NK-92 (cell line): Measurements from ENCODE around the gene PTPN4.
"Not testable (repeated sequence)": the region's sequence is repeated elsewhere in the genome, so short reads cannot be mapped to it uniquely, and the experiment has no call there.

Experiments used
- DNase-seq: peaks from one replicate; lab custom pipeline; 2025; ENCODE audit not compliant: unreplicated experiment; lab: John Stamatoyannopoulos, UW

The PTPN4 gene

GRCh38 chr2:119804409-119804808, 44.7 kb downstream of the PTPN4 start:
- not testable (repeated sequence) for DNase-seq

GRCh38 chr2:119808516-119809147, 48.9 kb downstream of the PTPN4 start:
- no peak for DNase-seq

GRCh38 chr2:119809339-119810048, 49.8 kb downstream of the PTPN4 start:
- no peak for DNase-seq

DNA sequence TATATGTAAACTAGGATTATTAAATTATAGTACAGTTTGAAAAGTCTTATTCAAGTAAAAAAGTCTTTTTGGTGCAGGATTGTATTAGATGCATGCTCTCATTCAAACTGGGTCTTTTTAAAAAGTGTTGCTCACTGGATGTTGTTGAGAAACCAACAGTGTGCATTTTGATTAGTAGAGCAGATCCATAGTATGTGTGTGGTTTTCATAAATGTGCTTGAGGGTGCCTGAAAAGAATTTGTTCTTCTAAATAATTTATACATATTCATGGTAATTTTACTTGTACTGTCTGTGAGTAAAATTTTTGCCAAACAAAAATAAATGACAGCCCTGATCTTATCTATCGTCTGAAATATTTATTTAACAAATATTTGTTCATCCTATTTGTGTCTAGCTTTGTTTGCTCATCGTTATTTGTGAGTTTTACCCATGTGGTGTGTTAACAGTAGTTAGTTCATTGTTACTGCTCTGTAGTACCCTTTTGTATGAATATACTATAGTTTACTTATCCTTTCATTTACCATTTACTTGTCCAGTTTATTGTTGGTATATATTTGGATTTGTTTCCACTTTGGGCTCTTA, 50.4 kb downstream of the PTPN4 start:
- DNase-seq: no peak

DNA sequence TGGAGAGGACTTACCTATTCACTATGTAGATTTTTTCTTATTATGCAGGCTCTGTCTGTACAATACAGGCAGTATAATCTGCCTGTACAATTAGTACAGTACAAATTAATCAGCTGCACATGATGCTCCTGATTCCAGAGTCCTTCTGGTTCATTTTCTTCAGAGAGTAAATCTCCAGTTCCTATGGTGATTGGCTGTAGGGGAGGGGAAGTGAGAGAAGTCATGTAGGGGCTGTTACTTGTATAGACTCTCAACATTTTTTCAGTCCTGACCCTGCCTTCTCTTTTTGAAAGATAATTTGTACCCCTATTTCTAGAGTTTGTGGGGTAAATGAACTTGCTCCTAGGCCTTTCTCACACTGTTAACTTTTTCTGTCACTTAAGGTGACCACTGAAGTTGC, 54.5 kb downstream of the PTPN4 start:
- no peak for DNase-seq

- no peak for DNase-seq
Observed at GRCh38 chr2:119818792-119819191, 59.1 kb downstream of the PTPN4 start.

DNA sequence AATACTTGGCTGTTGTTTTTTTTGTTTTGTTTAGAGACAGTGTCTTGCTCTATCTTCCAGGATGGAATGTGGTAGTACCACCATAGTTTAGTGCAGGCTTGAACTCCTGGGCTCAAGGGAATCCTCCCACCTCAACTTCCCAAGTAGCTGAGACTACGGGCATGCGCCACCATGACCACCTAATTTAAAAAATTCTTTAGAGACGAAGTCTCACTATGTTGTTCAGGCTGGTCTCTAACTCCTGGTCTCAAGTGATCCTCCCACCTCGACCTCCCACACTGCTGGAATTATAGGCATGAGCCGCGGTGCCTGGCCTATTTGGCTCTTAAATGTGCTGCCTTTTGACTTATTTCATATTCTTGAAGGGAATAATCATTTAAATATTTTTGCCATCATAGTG, 60.1 kb downstream of the PTPN4 start:
- DNase-seq: no peak

- no peak for DNase-seq
Observed at GRCh38 chr2:119820275-119820674, 60.6 kb downstream of the PTPN4 start.

DNA sequence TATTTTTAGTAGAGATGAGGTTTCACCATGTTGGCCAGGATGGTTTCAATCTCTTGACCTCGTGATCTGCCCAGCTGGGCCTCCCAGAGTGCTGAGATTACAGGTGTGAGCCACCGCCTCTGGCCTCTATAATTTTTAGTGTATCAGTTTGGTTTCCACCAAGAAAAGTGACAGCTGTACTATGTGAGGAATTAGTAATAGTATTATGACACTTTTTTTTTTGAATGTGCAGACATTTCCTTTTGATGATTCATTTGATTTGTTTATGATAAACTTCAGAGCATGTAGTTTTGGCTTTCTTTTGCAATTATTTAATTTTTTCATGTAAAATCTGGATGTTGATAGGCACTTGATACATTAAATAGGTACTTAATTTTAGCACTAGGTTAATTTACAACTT, 61.5 kb downstream of the PTPN4 start:
- DNase-seq: no peak

GRCh38 chr2:119823734-119824334, 64.1 kb downstream of the PTPN4 start:
- no peak for DNase-seq

GRCh38 chr2:119826370-119826961, 66.7 kb downstream of the PTPN4 start:
- DNase-seq: no peak

DNA sequence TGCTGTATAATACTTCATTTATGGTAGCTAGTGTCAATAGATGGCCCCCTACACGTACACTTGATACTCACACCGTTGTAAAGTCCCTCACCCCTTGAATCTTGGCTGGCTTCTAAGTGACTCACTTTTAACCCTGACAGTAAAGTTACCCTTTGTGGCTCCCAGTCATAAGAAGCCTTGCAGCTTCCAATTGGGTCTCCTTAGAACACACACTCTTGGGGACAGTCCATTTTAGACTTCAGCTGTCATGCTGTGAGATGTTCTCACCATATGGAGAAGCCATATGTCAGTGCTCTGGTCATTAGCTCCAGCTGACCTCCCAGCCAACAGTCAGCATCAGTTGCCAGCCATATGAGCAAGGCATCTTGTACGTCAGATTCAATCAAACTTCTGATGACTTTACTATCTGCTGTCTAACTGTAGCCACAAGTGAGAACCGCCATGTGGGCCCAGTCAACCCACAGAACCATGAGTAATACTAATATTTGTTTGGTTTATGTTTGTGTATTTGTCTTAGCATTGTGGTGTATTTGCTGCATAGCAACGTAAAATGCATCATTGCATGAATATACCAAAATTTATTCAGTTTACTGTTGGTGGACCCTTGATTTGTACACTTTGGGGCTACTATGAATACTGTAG, 68.3 kb downstream of the PTPN4 start:
- DNase-seq: no peak

DNA sequence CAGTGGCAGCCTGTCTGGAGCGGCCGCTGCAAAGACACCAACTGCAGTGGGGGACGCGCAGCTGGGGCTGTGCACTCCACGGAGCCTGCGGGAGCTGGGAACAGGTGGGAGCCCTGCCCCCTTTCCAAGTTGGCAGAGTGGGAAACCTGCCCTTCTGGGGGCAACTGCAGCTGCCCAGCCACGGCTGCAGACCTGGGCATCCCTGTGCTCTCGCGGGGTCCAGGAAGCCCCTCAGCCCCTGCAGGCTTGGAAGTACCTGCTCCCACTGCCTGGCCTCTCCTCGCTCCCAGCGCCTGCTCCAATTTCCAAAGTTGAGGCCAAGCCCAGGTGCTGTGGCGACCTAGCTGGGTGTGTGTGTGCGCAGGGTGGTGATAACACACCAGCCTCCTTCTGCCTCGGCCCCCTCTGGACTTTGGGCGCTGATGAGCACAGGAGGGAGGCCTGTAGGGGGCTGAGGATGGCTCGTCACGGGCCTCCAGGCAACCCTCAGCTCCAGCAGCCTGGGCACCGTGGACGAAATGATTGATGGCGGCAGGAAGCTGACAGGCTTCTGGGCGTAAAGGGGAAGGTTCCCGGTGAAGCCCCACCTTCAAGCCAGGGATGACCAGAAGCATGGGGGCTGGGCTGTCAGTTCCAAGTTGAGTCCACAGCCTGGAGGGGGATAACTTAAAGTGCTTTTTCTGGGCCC, 76.9 kb downstream of the PTPN4 start:
- DNase-seq: no peak

DNA sequence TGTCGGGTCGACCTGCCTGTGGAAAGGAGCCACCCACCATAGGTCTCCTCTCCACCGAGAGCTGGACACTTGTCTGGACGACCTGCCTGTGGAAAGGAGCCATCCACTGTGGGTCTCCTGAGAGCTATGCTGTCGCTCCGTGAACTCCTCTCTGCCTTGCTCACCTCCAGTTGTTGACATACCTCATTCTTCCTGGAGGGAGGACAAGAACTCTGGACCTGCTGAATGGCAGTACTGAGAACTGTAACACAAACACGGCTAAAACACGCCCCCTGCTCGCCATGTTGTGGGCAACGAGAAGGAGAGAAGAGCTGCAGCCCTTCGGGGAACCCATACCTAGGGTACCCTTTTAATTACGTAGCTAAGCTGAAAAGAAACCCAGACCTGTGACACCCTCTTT, 77.6 kb downstream of the PTPN4 start:
- no peak for DNase-seq

DNA sequence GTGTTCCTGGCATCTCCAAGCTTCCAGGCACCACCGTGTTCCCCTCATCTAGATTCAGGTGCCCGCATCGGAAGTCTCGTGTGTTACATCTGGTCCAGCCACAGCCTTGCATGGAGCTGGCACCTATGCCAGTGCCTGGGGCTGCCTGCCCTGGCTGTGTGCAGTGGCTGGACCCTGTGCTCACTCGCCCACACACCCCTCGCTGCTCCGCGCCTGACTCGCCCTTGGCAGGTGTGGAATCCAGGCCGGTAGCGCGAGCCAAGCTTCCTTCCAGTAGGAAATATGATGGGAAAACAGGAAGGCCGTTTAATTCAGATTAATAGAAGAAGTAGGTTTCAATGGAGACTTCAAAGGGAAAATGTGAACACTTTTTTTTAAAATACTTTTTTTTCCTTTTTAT, 78.0 kb downstream of the PTPN4 start:
- no peak for DNase-seq

GRCh38 chr2:119838179-119838578, 78.5 kb downstream of the PTPN4 start:
- no peak for DNase-seq

GRCh38 chr2:119841550-119841949, 81.8 kb downstream of the PTPN4 start:
- no peak for DNase-seq

GRCh38 chr2:119846021-119846420, 86.3 kb downstream of the PTPN4 start:
- no peak for DNase-seq

GRCh38 chr2:119849838-119850565, 90.3 kb downstream of the PTPN4 start:
- no peak for DNase-seq

- no peak for DNase-seq
Observed at GRCh38 chr2:119852214-119852613, 92.5 kb downstream of the PTPN4 start.
